GM10266 (cell line): ENCODE measurements around the gene FBXO24.
A peak's percentile ranks its signal among the peaks of the same experiment; 100 is the strongest.

Source experiments
- DNase-seq: peaks from one replicate; pipeline ENCODE4 v3.0.0; 2012; ENCODE audit errors: extremely low spot score
- TF ChIP-seq, protein P1 (sequence below): IDR thresholded peaks from 2 replicates; pipeline ENCODE4 v1.5.1; 2012; ENCODE audit warnings: mild to moderate bottlenecking, low read depth; ENCODE audit not compliant: control insufficient read depth, insufficient read depth; ENCODE audit errors: missing control alignments

FBXO24 gene

DNA sequence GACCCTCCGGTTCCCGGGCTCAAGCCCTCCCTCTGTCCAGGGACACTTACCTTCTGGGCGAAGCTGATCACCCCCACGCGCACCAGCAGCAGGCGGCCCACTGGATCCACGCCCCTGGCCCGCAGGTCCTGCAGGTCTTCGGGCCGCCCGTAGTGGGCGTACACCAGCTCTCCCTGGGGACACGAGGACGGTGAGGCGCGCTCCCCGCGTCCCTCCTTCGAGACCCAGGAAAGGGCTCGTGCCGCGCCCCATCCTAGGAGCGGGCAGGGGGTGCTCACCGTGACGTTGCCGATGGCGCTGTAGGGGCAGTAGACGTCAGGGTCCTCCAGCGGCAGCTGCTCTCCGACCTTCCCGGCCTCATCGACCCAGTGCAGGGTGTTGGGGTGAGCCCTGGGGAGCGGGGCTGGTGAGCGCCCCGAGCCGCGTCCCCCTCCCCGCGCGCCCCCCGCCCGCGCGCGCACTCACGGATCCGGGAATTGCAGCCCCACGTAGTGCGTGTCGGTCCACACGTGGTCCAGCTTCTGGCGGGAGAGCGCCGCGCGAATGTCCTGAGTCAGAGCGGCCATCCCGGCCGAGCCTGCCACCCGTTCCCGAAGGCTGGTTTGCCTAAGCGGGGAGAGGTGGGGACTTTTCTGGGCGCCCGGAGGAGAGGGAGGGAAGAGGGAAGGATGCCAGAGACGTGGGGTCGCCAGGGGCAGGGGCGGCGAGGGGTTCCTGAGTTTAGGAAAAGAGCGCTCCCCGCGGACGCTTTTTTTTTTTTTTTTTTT is 47.0 kb downstream of the FBXO24 start:
- peak; percentile 87 for DNase-seq
- TF ChIP-seq, protein P1, sequence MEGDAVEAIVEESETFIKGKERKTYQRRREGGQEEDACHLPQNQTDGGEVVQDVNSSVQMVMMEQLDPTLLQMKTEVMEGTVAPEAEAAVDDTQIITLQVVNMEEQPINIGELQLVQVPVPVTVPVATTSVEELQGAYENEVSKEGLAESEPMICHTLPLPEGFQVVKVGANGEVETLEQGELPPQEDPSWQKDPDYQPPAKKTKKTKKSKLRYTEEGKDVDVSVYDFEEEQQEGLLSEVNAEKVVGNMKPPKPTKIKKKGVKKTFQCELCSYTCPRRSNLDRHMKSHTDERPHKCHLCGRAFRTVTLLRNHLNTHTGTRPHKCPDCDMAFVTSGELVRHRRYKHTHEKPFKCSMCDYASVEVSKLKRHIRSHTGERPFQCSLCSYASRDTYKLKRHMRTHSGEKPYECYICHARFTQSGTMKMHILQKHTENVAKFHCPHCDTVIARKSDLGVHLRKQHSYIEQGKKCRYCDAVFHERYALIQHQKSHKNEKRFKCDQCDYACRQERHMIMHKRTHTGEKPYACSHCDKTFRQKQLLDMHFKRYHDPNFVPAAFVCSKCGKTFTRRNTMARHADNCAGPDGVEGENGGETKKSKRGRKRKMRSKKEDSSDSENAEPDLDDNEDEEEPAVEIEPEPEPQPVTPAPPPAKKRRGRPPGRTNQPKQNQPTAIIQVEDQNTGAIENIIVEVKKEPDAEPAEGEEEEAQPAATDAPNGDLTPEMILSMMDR, result peak; percentile 64

GRCh38 chr7:100639995-100640516 is 53.9 kb downstream of the FBXO24 start:
- TF ChIP-seq, protein P1, result no peak
- DNase-seq, result no peak

DNA sequence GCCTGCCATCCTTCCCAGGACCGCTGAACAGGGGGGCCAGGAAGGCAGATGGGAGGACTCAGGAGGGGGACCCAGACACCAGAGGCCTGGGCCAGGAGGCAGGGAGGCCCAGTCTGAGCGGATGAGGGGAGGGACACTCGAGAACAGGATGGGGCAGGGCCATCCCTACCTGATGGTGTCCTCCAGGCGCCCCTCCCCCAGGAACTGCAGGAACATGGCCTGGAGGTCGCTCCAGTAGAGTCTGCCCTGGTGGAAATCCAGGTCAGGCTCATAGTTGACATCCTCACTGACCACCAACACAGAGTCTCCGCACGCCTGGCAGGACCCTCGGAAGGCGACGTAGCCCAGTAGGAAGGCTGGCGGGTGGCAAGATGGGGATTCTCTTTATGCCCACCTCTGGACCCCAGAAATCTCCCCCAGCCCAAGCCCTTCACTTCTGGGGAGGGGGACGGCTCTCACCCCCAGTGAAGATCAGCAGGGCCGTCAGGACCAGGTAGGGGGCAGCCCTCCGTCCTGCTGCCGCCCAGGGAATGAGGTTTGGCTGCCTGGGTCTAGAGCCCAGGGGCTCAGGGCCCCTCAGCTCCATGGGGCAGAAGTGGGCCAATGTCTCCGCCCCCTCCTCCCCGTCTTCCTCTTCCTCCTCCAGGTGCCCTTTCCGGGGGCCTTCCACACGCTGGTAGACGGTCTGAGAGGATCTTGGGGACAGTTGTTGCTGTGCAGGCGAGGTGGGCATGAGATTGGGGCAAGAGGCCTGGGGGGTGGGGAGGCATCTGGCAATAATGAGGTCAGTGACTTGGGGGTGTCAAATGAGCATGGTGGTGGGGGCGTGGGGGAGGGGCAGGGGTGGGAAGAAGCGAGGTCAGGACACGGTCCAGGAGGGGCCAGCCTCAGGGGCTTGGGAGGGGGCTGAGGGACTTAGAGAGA is 54.7 kb downstream of the FBXO24 start:
- TF ChIP-seq, protein P1, result no peak
- no peak for DNase-seq

GRCh38 chr7:100641463-100641859 is 55.3 kb downstream of the FBXO24 start, which contains the start of gene TFR2:
TSS of gene TFR2 (minus strand) at chr7:100641552. CDS start at chr7:100641509, 43 bp downstream.
- TF ChIP-seq, protein P1, result no peak
- no peak for DNase-seq

DNA sequence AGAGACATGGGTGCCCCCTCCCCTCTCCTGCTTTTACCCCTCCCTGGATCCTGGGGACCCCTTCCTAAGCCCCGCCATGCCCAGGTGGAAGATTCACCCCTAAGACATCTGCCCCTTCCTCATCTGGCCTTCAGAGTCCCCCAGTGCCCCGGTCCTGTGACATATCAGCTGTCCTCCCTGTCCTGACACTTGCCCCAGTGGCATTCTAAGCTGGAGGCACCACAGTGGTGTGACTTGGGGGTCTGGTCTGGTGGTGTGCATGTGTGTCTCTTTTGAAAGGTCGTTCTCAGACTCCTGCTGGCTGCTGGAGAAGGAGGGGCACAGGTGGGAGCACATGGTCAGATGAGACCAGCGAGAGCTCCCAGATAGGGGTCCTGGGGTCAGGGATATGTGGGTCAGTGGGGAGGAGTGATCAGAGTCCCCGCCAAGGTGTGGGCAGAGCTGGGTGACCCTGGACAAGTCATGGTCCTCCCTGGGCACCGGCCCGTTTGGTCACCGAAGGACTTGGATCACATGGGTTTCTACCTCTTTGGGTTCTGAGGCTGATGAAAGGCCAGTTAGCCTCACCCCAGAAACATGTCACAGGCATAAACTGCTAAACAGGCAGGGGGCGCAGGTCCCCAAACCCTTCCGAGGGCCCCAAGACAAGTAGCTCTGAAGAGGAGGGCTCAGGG is 55.9 kb downstream of the FBXO24 start:
- TF ChIP-seq, protein P1, result no peak
- no peak for DNase-seq

DNA sequence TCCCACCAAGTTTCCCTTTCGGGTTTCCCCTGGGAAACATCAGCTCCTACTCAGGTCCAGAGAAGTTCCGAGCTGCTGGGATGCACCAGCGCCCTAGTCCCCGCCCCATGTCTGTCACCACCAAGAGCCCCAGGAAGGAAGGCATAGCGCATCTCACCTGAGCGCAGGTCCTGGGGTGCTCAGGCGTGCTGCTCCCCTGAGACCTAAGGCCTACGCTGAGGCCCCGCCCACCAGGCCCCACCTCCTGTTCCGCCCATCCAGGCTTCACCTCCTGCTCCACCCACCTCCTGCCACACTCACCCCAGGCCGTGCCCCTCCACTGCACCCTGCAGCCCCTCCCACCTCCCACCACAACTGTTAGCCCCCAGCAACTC is 56.4 kb downstream of the FBXO24 start:
- TF ChIP-seq, protein P1, result no peak
- peak; percentile 80 for DNase-seq
